H7 (cell line): Measurements from ENCODE around the gene CHST11. TPM values are rescaled to one million over a fixed set of nuclear protein-coding genes. Genes with fewer than 3 reads are reported as not detected.
"Not testable (repeated sequence)": the region's sequence is repeated elsewhere in the genome, so short reads cannot be mapped to it uniquely, and the experiment has no call there.

Experiments used
- DNase-seq: peaks from one replicate; pipeline ENCODE4 v3.0.0; 2012
- H3K27me3 ChIP-seq: 2 replicates; pipeline ENCODE4 v1.6.0; 2011; ENCODE audit warnings: mild to moderate bottlenecking, low read length; ENCODE audit not compliant: control insufficient read depth, insufficient read depth
- H3K36me3 ChIP-seq: replicated peaks from 2 replicates; pipeline ENCODE4 v1.5.1; 2011; ENCODE audit warnings: low read length; ENCODE audit not compliant: control insufficient read depth, insufficient read depth
- H3K4me3 ChIP-seq: 2 replicates; pipeline ENCODE4 v1.5.1; 2011; ENCODE audit warnings: low read depth, mild to moderate bottlenecking, control low read depth, low read length, moderate library complexity; ENCODE audit not compliant: insufficient read depth
- total RNA-seq: library from RNA; depleted of rRNA; stranded (reverse); fragments of >200 nt; shearing (Covaris generic); gene quantifications from 2 replicates; pipeline ENCODE4 v1.2.3, GENCODE V29; 2014

CHST11 gene
- total RNA-seq, 1 experiment from 2014 or later, result 14.5 TPM

GRCh38 chr12:104609445-104609844 is 152.7 kb downstream of the CHST11 start:
- H3K27me3 ChIP-seq, result no peaks in the 10 kb centered on the region
- no peak overlapping the region for H3K4me3 ChIP-seq
- no peaks in the 10 kb centered on the region for H3K36me3 ChIP-seq
- no peak for DNase-seq

- Histone ChIP-seq H3K4me3 (no peak overlapping the region), H3K27me3 (no peaks in the 10 kb centered on the region), H3K36me3 (no peaks in the 10 kb centered on the region)
- DNase-seq, result no peak
Observed at GRCh38 chr12:104610513-104611235, 153.9 kb downstream of the CHST11 start.

GRCh38 chr12:104611671-104612070 is 154.9 kb downstream of the CHST11 start:
- Histone ChIP-seq H3K27me3 (no peaks in the 10 kb centered on the region), H3K36me3 (no peaks in the 10 kb centered on the region), H3K4me3 (no peak overlapping the region)
- no peak for DNase-seq

- H3K4me3 ChIP-seq, DNase-seq, H3K27me3 ChIP-seq, H3K36me3 ChIP-seq: not testable (repeated sequence)
Observed at GRCh38 chr12:104613372-104613771, 156.6 kb downstream of the CHST11 start.

- DNase-seq, result no peak
- Histone ChIP-seq H3K27me3 (no peaks in the 10 kb centered on the region), H3K4me3 (no peak overlapping the region), H3K36me3 (no peaks in the 10 kb centered on the region)
Observed at GRCh38 chr12:104615048-104615561, 158.4 kb downstream of the CHST11 start.

- Histone ChIP-seq H3K27me3 (no peaks in the 10 kb centered on the region), H3K36me3 (no peaks in the 10 kb centered on the region), H3K4me3 (no peak overlapping the region)
- DNase-seq, result no peak
Observed at GRCh38 chr12:104618691-104619090, 161.9 kb downstream of the CHST11 start.

- no peak for DNase-seq
- Histone ChIP-seq H3K27me3 (no peaks in the 10 kb centered on the region), H3K36me3 (no peaks in the 10 kb centered on the region), H3K4me3 (no peak overlapping the region)
Observed at GRCh38 chr12:104619305-104619704, 162.6 kb downstream of the CHST11 start.

GRCh38 chr12:104620837-104621531 is 164.2 kb downstream of the CHST11 start:
- H3K36me3 ChIP-seq, result no peaks in the 10 kb centered on the region

GRCh38 chr12:104622928-104623327 is 166.2 kb downstream of the CHST11 start:
- no peak for DNase-seq
- Histone ChIP-seq H3K27me3 (no peaks in the 10 kb centered on the region), H3K36me3 (no peaks in the 10 kb centered on the region), H3K4me3 (no peak overlapping the region)

More at GRCh38 chr12:104620837-104621531, 164.2 kb downstream of the CHST11 start:
- no peaks in the 10 kb centered on the region for H3K27me3 ChIP-seq
- DNase-seq, result no peak
- H3K4me3 ChIP-seq, result no peak overlapping the region

GRCh38 chr12:104623883-104624282 is 167.1 kb downstream of the CHST11 start:
- Histone ChIP-seq H3K36me3 (no peaks in the 10 kb centered on the region), H3K27me3 (no peaks in the 10 kb centered on the region), H3K4me3 (no peak overlapping the region)
- no peak for DNase-seq

GRCh38 chr12:104624529-104624928 is 167.8 kb downstream of the CHST11 start:
- H3K36me3 ChIP-seq, result no peaks in the 10 kb centered on the region
- H3K4me3 ChIP-seq, result no peak overlapping the region
- DNase-seq, result no peak
- H3K27me3 ChIP-seq, result no peaks in the 10 kb centered on the region

GRCh38 chr12:104626069-104626837 is 169.5 kb downstream of the CHST11 start:
- DNase-seq, result no peak
- no peaks in the 10 kb centered on the region for H3K36me3 ChIP-seq
- H3K4me3 ChIP-seq, result no peak overlapping the region
- H3K27me3 ChIP-seq, result no peaks in the 10 kb centered on the region

GRCh38 chr12:104627231-104627989 is 170.7 kb downstream of the CHST11 start:
- H3K36me3 ChIP-seq, result no peaks in the 10 kb centered on the region
- no peaks in the 10 kb centered on the region for H3K27me3 ChIP-seq
- DNase-seq, result no peak
- H3K4me3 ChIP-seq, result no peak overlapping the region
